SK-N-MC (cell line): ENCODE measurements around the gene SMIM23.

Experiments used
- EZH2 ChIP-seq: fragments of 200-600 bp; sonication (generic); IDR thresholded peaks from one replicate; pipeline ENCODE4 v1.6.1; 2017; ENCODE audit warnings: antibody characterized with exemption
- FOXP2 ChIP-seq: optimal IDR thresholded peaks from 2 replicates; pipeline ENCODE3; 2011; ENCODE audit warnings: mild to moderate bottlenecking, moderate library complexity; ENCODE audit not compliant: insufficient read depth; ENCODE audit errors: extremely low read length, control extremely low read depth
- POLR2AphosphoS5 ChIP-seq: IDR thresholded peaks from 2 replicates; pipeline ENCODE4 v1.6.1; 2012; ENCODE audit warnings: mild to moderate bottlenecking, low read depth, low read length, borderline replicate concordance

DNA sequence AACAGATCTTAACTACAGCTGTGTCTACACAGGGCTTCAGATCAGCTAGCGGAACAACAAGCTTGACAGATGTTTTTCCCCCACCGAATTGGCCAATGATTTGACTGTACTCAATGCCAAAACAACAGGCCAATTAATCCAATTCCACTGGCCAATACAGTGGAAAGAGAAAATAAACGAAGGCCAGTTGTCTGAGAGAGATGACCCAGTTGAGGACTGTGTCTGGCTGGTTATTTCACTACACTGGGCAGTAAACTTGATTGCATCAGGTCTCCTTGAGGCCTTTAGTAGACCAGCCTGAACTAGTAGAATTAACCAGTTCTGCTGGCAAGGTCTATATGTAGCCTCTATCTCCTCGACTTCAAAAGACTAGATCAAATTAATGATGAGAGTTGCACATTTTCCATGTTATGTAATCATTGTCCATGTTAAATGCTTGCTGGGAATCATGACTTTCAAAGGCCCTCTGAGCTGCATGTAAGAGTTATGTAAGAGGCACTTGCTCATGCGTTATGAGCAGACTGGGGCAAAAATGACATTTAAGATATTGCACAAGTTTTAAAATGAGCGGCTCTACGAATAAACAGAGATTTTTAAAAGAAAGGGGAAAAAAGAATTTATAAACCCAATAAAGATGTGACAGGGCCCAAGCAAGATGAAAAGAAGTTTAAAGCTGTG is 28.3 kb downstream of the SMIM23 start:
- no peak for TF ChIP-seq EZH2
- TF ChIP-seq POLR2AphosphoS5: no peak
- no peak for TF ChIP-seq FOXP2
